ENCODE measurements around the gene VRK3.

DNA sequence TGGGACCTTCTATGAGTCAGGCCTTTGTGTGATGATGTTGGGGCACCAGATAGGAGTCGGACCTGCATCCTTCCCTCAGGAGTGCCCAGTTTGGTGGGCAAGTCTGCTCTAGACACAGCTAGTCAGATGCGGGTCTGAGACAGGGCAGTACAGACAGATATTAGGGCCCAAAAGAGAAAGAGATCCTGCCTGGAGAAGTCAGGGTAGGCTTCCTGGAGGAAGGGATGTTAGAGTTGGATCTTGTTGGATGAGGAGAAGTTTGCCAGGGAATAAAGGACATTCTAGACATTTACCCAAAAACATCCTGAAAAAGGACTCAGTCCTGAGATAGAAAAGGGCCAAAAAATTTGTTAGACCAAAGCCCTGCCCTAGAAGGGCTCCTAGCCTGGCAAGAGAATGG is 17.2 kb downstream of the VRK3 start:
- TF ChIP-seq, protein P1, sequence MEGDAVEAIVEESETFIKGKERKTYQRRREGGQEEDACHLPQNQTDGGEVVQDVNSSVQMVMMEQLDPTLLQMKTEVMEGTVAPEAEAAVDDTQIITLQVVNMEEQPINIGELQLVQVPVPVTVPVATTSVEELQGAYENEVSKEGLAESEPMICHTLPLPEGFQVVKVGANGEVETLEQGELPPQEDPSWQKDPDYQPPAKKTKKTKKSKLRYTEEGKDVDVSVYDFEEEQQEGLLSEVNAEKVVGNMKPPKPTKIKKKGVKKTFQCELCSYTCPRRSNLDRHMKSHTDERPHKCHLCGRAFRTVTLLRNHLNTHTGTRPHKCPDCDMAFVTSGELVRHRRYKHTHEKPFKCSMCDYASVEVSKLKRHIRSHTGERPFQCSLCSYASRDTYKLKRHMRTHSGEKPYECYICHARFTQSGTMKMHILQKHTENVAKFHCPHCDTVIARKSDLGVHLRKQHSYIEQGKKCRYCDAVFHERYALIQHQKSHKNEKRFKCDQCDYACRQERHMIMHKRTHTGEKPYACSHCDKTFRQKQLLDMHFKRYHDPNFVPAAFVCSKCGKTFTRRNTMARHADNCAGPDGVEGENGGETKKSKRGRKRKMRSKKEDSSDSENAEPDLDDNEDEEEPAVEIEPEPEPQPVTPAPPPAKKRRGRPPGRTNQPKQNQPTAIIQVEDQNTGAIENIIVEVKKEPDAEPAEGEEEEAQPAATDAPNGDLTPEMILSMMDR (IDR thresholded peaks at IDR 0.05; ENCODE audit: low read depth, low read length, poor library complexity, severe bottlenecking) = no peak
- no peak for TF ChIP-seq EZH2phosphoT487 (IDR thresholded peaks at IDR 0.05; ENCODE audit: borderline replicate concordance, low read length)
